ENCODE measurements around the gene PPP1R15B. TPM values are rescaled to one million over a fixed set of nuclear protein-coding genes. Genes with fewer than 3 reads are reported as not detected.

PPP1R15B gene
- total RNA-seq, 1 donor from 2014 or later = 47.7 TPM

DNA sequence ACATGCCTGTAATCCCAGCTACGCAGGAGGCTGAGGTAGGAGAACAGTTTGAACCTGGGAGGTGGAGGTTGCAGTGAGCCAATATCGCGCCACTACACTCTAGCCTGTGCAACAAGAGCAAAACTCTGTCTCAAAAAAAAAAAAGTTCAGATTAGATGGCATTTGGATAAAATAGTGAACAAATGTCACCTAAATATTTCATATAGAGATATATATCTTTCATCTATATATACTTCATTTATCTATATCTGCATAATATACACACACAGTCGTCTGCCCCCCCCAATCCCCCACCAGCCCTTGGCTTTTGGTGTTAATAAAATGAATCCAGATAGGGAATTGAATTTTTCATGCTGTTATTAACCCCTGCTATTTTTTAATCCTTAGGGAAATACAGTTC, 5.0 kb downstream of the PPP1R15B start:
- Histone ChIP-seq H3K9me3 (no peaks in the 10 kb centered on the region), H3K27me3 (no peaks in the 10 kb centered on the region), H3K36me3 (peaks cover 56% of the 10 kb centered on the region), H3K27ac (no peak overlapping the region), H3K4me3 (peak overlapping the region; percentile 90), H3K4me1 (peaks cover 22% of the 10 kb centered on the region)
- TF ChIP-seq, protein P1, sequence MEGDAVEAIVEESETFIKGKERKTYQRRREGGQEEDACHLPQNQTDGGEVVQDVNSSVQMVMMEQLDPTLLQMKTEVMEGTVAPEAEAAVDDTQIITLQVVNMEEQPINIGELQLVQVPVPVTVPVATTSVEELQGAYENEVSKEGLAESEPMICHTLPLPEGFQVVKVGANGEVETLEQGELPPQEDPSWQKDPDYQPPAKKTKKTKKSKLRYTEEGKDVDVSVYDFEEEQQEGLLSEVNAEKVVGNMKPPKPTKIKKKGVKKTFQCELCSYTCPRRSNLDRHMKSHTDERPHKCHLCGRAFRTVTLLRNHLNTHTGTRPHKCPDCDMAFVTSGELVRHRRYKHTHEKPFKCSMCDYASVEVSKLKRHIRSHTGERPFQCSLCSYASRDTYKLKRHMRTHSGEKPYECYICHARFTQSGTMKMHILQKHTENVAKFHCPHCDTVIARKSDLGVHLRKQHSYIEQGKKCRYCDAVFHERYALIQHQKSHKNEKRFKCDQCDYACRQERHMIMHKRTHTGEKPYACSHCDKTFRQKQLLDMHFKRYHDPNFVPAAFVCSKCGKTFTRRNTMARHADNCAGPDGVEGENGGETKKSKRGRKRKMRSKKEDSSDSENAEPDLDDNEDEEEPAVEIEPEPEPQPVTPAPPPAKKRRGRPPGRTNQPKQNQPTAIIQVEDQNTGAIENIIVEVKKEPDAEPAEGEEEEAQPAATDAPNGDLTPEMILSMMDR (IDR thresholded peaks at IDR 0.05) = no peak
- intact Hi-C loops (cut with DNase I) = no loop called here
- no peak for DNase-seq
- ATAC-seq = no peak

DNA sequence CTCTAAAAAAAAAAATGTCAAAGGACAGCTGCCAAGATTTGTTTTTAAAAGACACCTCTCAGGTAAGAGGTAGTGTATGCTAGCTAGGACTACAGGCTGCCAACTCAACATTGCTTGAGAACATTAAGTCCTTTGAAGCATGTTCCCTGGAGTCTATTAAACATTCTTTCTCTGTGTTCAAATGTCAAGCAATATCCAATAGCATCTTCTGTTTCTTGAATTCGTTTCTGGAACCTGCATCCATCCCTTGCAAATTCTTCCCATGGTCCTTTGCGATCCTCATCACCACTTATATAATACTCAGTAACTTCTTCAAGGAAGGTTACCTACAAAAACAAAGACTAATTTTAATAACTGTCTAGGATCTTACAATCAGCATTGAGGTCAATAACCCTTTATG, 5.6 kb downstream of the PPP1R15B start:
- Histone ChIP-seq H3K36me3 (peaks cover 62% of the 10 kb centered on the region), H3K4me3 (peak overlapping the region; percentile 90), H3K27me3 (no peaks in the 10 kb centered on the region), H3K27ac (no peak overlapping the region), H3K9me3 (no peaks in the 10 kb centered on the region), H3K4me1 (peaks cover 22% of the 10 kb centered on the region)
- ATAC-seq = peak; percentile 44
- intact Hi-C loops (cut with DNase I) = no loop called here
- TF ChIP-seq, protein P1 (IDR thresholded peaks at IDR 0.05) = no peak
- DNase-seq = no peak

DNA sequence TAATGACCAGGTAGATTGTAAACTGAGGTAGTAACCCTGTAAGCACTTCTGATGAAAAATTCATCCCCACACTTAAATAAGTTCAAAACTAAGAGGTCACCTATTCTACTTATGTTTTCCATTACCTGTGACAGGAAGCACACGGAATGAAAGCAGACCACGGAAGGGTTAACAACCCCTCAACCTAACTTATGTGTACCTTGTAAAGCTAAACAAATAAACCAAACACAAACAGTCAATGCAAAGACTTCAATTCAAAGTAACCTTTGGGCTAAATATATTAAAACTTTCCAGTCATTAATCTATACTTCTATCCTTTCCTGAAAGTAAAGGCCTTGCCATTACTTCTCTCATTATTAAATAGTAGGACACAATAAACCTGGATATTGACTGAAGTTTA, 7.0 kb downstream of the PPP1R15B start:
- Histone ChIP-seq H3K27ac (no peak overlapping the region), H3K27me3 (no peaks in the 10 kb centered on the region), H3K4me1 (peaks cover 22% of the 10 kb centered on the region), H3K36me3 (peaks cover 76% of the 10 kb centered on the region), H3K4me3 (no peak overlapping the region), H3K9me3 (no peaks in the 10 kb centered on the region)
- TF ChIP-seq, protein P1 (IDR thresholded peaks at IDR 0.05) = no peak
- DNase-seq = no peak
- intact Hi-C loops (cut with DNase I) = no loop called here
- no peak for ATAC-seq

DNA sequence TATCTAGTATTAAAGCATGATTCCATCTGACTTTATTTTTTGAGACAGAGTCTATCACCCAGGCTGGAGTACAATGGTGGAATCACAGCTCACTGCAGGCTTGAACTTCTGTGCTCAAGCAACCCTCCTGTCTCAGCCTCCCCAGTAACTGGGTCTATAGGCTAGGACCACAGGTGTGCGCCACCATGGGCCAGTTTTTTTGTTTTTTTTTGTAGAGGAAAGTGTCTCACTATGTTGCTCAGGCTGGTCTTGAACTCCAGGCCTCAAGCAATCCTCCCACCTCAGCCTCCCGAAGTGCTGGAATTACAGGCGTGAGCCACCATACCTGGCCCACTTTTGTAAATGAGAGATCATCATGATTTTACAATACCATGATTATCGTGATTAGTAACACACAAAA, 9.2 kb downstream of the PPP1R15B start:
- TF ChIP-seq, protein P1 (IDR thresholded peaks at IDR 0.05) = no peak
- Histone ChIP-seq H3K36me3 (peaks cover 77% of the 10 kb centered on the region), H3K27me3 (no peaks in the 10 kb centered on the region), H3K4me3 (no peak overlapping the region), H3K4me1 (peaks cover 22% of the 10 kb centered on the region), H3K27ac (no peak overlapping the region), H3K9me3 (no peaks in the 10 kb centered on the region)
- intact Hi-C loops (cut with DNase I) = no loop called here
- no peak for ATAC-seq
- DNase-seq = no peak

DNA sequence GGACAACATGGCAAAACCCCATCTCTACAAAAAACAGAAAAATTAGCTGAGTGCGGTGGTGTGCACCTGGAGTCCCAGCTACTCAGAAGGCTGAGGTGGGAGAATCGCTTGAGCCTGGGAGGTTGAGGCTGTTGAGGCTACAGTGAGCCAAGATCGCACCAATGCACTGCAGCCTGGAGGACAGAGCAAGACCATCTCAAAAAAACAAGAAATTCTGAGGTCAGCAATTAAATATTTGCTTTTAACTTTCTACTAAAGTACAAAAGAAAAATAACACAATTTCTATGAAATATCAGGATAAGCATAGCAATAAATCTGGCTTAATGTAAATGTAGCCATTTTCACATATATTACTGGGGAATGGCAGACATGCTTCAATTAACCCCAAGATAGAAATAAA, 9.9 kb downstream of the PPP1R15B start:
- ATAC-seq (no peak), DNase-seq (no peak)
- Histone ChIP-seq H3K27me3 (no peaks in the 10 kb centered on the region), H3K36me3 (peaks cover 77% of the 10 kb centered on the region), H3K27ac (no peak overlapping the region), H3K4me1 (peaks cover 20% of the 10 kb centered on the region), H3K4me3 (no peak overlapping the region), H3K9me3 (no peaks in the 10 kb centered on the region)
- intact Hi-C loops (cut with DNase I) = no loop called here
- TF ChIP-seq, protein P1 (IDR thresholded peaks at IDR 0.05) = no peak

DNA sequence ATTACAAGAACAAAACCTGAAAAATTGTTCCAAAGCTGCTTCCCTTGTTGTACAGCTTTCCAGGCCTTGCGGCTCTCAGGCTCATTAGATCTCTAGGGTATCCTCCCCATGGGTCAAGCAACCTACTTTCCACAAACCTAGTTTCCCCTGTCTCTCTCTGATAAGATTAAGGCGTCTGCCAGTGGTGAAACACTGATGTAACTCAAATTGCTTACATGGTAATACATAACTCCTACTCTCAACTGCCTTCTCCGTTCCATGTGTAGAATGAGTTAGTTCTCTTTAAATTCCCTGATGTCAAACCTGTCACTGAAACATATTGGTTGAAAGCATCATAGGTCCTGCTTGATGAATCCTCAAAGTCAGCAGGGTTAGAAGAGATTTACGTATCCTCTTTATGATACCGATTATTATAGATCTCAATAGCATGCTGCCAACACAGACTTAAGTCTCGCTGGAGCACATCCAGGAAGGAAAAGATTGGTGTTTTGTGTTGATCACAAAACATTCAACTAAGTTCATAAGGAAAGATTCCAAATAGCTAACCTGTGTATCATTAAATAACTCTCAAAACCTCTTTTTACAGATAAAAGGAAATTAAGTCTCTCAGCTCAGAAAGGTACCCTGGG, 10.6 kb downstream of the PPP1R15B start:
- Histone ChIP-seq H3K4me3 (no peak overlapping the region), H3K4me1 (peaks cover 12% of the 10 kb centered on the region), H3K27ac (no peak overlapping the region), H3K27me3 (no peaks in the 10 kb centered on the region), H3K9me3 (no peaks in the 10 kb centered on the region), H3K36me3 (peaks cover 74% of the 10 kb centered on the region)
- DNase-seq = no peak
- ATAC-seq = no peak
- intact Hi-C loops (cut with DNase I) = no loop called here
- TF ChIP-seq, protein P1 (IDR thresholded peaks at IDR 0.05) = no peak

Measured in upper lobe of right lung (tissue), 1 donor.